Natural killer cell treated with Interleukin-12 subunit alpha and Interleukin-12 subunit beta and Interleukin-15 and Interleukin-18, amount 100 ng/mL, for 72 hours (primary cell): ENCODE measurements around the gene TEAD1. TPM values are rescaled to one million over a fixed set of nuclear protein-coding genes. Genes with fewer than 3 reads are reported as not detected.

Experiments used
- ATAC-seq, 2 donors: fragments of 150-1000 bp; cut with Tn5 transposase in 1 of 2; sonication (Bioruptor Pico), chemical (Tn5 transposase) in 1 of 2; 2 replicates each; pipeline ENCODE4 v1.10.0; 2021
- DNase-seq: peaks from one replicate; pipeline ENCODE4 v3.0.0; 2022; ENCODE audit warnings: low spot score
- H3K27ac Mint-ChIP-seq, 2 donors: 1 replicate in 1 of 2; 2 replicates in 1 of 2; pipeline ENCODE4 v1.8.0; 2022; ENCODE audit warnings: mixed read lengths in 2 of 2, mild to moderate bottlenecking in 1 of 2, moderate library complexity in 1 of 2
- H3K27me3 Mint-ChIP-seq, 2 donors: 1 replicate in 1 of 2; 2 replicates in 1 of 2; pipeline ENCODE4 v1.8.0; 2022; ENCODE audit warnings: mixed read lengths in 2 of 2
- H3K36me3 Mint-ChIP-seq: one replicate; pipeline ENCODE4 v1.8.0; 2022; ENCODE audit warnings: mixed read lengths
- H3K4me1 Mint-ChIP-seq, 2 donors: 1 replicate in 1 of 2; 2 replicates in 1 of 2; pipeline ENCODE4 v1.8.0; 2022; ENCODE audit warnings: low read depth in 2 of 2, mixed read lengths in 2 of 2, mild to moderate bottlenecking in 1 of 2
- H3K4me3 Mint-ChIP-seq: one replicate; pipeline ENCODE4 v1.8.0; 2022; ENCODE audit warnings: mixed read lengths
- H3K9me3 Mint-ChIP-seq: 2 replicates; pipeline ENCODE4 v1.8.0; 2022; ENCODE audit warnings: mixed read lengths
- total RNA-seq, 2 donors: library from RNA; stranded (reverse); gene quantifications; one replicate each; pipeline ENCODE4 v1.2.3, GENCODE V29; 2022

TEAD1 gene
- total RNA-seq, 2 donors from 2014 or later, result 0.06 TPM; not detected in 1

- Mint-ChIP-seq H3K27ac (no peak overlapping the region), H3K27me3 (peaks cover 28 to 34% of the 10 kb centered on the region in 2 donors), H3K9me3 (no peaks in the 10 kb centered on the region), H3K36me3 (no peaks in the 10 kb centered on the region), H3K4me1 (no peaks in the 10 kb centered on the region), H3K4me3 (no peak overlapping the region)
- DNase-seq (no peak), ATAC-seq (no peak)
Observed at GRCh38 chr11:12964650-12965049, 290.4 kb downstream of the TEAD1 start.

- Mint-ChIP-seq H3K36me3 (no peaks in the 10 kb centered on the region), H3K27ac (no peak overlapping the region), H3K9me3 (no peaks in the 10 kb centered on the region), H3K27me3 (peaks cover 26 to 30% of the 10 kb centered on the region in 2 donors), H3K4me3 (no peak overlapping the region), H3K4me1 (no peaks in the 10 kb centered on the region)
- no peak for ATAC-seq
- no peak for DNase-seq
Observed at GRCh38 chr11:12966002-12966401, 291.8 kb downstream of the TEAD1 start.

DNA sequence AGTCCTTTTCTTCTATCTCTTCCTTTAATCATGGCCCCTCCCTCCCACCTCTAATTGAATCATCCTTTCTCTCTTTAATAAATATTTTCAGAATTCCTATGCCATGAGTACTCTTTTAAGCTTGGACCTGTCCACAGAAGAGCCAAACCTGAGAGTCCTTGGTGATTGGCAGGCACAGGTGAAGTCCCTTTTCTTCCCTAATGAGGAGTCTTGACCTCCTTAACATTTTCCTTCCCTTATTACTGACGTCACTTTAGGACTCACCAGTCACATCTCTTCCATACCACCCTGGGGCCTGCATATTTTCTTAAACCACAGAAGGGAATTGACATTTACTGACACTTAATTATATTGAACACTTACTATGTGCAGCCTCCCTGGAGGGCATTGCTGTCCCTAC lies 293.9 kb downstream of the TEAD1 start:
- no peaks in the 10 kb centered on the region for H3K9me3 Mint-ChIP-seq
- peaks cover 22 to 29% of the 10 kb centered on the region in 2 donors for H3K27me3 Mint-ChIP-seq
- no peaks in the 10 kb centered on the region for H3K4me1 Mint-ChIP-seq
- H3K27ac Mint-ChIP-seq, result no peak overlapping the region
- no peak overlapping the region for H3K4me3 Mint-ChIP-seq
- ATAC-seq (no peak), DNase-seq (no peak)
- H3K36me3 Mint-ChIP-seq, result no peaks in the 10 kb centered on the region

GRCh38 chr11:12968826-12969225 lies 294.6 kb downstream of the TEAD1 start:
- Mint-ChIP-seq H3K4me3 (no peak overlapping the region), H3K27ac (no peak overlapping the region), H3K9me3 (no peaks in the 10 kb centered on the region), H3K27me3 (peaks cover 18 to 29% of the 10 kb centered on the region in 2 donors), H3K4me1 (no peaks in the 10 kb centered on the region), H3K36me3 (no peaks in the 10 kb centered on the region)
- DNase-seq, result no peak
- no peak for ATAC-seq

DNA sequence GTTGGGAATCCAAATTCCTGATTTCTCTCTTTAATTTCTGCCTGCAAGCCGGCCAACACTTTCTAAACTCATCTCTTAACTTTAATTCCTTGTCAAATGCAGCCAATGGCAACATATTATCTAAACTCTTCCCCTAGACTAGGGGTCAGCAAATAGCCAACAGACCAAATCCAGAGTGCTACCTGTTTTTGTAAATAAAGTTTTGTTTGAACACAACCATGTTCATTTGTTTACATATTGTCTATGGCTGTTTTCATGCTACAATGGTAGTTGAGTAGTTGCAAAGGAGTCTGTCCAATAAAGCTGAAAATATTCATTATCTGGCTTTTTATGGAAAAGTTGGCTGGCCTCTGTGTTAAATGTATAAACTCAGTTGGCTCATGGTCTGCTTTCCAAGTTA lies 297.7 kb downstream of the TEAD1 start:
- peaks cover 12 to 20% of the 10 kb centered on the region in 2 donors for H3K27me3 Mint-ChIP-seq

DNA sequence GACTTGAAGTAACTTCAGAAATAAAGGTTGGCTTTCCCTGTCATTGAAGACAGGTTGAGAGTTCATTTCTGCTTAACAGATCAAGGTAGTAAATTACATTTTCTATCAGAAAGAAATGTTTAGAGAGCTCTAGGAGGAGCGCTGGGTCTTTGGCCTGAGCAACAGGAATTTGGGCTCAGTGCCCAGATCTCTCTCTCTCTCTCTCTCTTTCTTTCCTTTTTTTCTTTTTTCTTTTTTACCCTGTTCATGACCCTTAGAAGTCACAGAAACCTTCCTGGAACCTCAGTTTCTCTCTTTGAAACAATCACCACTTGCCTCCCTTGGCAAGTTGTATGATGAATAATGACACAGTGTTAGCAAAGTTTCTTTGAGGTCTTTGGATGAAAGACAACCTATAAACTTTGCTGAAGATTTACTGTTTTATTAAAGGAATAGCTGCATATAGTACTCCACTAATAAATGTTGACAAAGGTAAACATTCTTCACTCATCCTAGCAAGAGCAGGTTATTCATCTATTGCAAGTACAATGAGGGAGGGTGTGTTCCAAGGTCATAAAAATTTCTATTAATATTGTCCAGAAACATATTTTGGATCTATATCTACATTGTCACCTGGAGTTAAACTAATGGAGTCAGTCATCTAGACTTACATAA lies 299.4 kb downstream of the TEAD1 start:
- no peak for DNase-seq
- Mint-ChIP-seq H3K4me3 (no peak overlapping the region), H3K9me3 (no peaks in the 10 kb centered on the region), H3K36me3 (no peaks in the 10 kb centered on the region), H3K27me3 (peaks cover 12 to 21% of the 10 kb centered on the region in 2 donors), H3K4me1 (no peaks in the 10 kb centered on the region), H3K27ac (no peak overlapping the region)
- ATAC-seq, result no peak

More for the DNA sequence above, 297.7 kb downstream of the TEAD1 start:
- H3K9me3 Mint-ChIP-seq, result no peaks in the 10 kb centered on the region
- no peak overlapping the region for H3K4me3 Mint-ChIP-seq
- H3K36me3 Mint-ChIP-seq, result no peaks in the 10 kb centered on the region
- DNase-seq (no peak), ATAC-seq (no peak)
- no peak overlapping the region for H3K27ac Mint-ChIP-seq
- no peaks in the 10 kb centered on the region for H3K4me1 Mint-ChIP-seq

DNA sequence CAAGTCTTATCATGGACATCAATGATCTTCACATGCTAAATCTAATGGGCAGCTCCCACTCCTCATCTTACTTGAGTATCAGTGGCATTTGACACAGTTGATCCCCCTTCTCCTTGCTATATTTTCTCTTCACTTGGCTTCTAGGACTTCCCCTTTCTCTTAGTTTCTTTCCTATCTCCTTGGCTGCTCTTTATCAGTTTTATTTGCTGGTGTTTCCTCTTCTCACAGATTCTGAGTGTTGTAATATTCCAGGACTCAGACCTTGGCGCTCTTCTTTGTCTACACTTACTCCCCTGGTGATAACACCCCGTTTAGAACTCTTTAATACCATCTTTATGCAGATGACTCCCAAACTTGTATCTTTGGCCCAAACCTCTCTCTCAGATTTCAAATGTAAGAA lies 301.0 kb downstream of the TEAD1 start:
- no peaks in the 10 kb centered on the region for H3K9me3 Mint-ChIP-seq
- H3K36me3 Mint-ChIP-seq, result no peaks in the 10 kb centered on the region
- H3K27ac Mint-ChIP-seq, result no peak overlapping the region
- DNase-seq (no peak), ATAC-seq (no peak)
- peaks cover 15 to 26% of the 10 kb centered on the region in 2 donors for H3K27me3 Mint-ChIP-seq
- no peak overlapping the region for H3K4me3 Mint-ChIP-seq
- H3K4me1 Mint-ChIP-seq, result no peaks in the 10 kb centered on the region

- no peaks in the 10 kb centered on the region for H3K4me1 Mint-ChIP-seq
- H3K27ac Mint-ChIP-seq, result no peak overlapping the region
- H3K4me3 Mint-ChIP-seq, result no peak overlapping the region
- DNase-seq, result no peak
- no peaks in the 10 kb centered on the region for H3K9me3 Mint-ChIP-seq
- ATAC-seq, result no peak
- no peaks in the 10 kb centered on the region for H3K36me3 Mint-ChIP-seq
- peaks cover 15 to 37% of the 10 kb centered on the region in 2 donors for H3K27me3 Mint-ChIP-seq
Observed at GRCh38 chr11:12979928-12980689, 305.9 kb downstream of the TEAD1 start.

- H3K9me3 Mint-ChIP-seq, result no peaks in the 10 kb centered on the region
- H3K27ac Mint-ChIP-seq, result no peak overlapping the region
- ATAC-seq, result no peak
- DNase-seq, result no peak
- H3K36me3 Mint-ChIP-seq, result no peaks in the 10 kb centered on the region
- peaks cover 27 to 55% of the 10 kb centered on the region in 2 donors for H3K27me3 Mint-ChIP-seq
- H3K4me3 Mint-ChIP-seq, result no peak overlapping the region
- H3K4me1 Mint-ChIP-seq, result no peaks in the 10 kb centered on the region
Observed at GRCh38 chr11:12981676-12982522, 307.7 kb downstream of the TEAD1 start.

- H3K27ac Mint-ChIP-seq, result no peak overlapping the region
- no peak overlapping the region for H3K4me3 Mint-ChIP-seq
- H3K9me3 Mint-ChIP-seq, result no peaks in the 10 kb centered on the region
- DNase-seq (no peak), ATAC-seq (no peak)
- no peaks in the 10 kb centered on the region for H3K4me1 Mint-ChIP-seq
- H3K36me3 Mint-ChIP-seq, result no peaks in the 10 kb centered on the region
- H3K27me3 Mint-ChIP-seq, result peaks cover 25 to 52% of the 10 kb centered on the region in 2 donors
Observed at GRCh38 chr11:12983336-12983735, 309.1 kb downstream of the TEAD1 start.

DNA sequence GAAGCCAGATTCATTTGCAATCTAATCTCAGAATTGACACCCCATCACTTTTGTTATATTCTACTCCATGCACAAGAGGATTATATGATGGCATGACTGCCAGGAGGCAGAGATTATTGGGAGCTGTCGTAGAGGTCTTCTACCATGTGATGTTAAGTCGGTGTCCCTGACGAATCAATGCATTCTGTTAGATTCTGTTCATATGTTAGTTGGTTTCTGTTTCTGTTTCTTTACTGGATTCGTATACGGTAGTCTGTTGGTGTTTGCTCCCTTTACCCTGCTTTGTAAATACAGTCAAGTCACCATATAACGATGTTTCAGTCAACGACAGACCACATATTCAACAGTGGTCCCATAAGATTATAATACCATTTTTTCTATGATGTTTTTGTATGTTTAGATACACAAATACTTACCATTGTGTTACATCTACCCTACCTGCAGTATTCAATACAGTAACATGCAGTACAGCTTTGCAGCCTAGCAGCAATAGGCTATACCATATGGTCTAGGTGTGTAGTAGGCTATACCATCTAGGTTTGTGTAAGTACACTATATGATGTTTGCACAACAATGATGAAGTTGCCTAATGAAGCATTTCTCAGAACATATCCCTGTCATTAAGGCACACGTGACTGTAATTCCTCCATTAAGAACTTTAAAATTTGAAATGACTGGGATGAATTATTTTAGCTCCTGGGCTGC lies 312.1 kb downstream of the TEAD1 start:
- H3K4me3 Mint-ChIP-seq, result no peak overlapping the region
- H3K9me3 Mint-ChIP-seq, result no peaks in the 10 kb centered on the region
- no peak overlapping the region for H3K27ac Mint-ChIP-seq
- H3K27me3 Mint-ChIP-seq, result peaks cover 20 to 40% of the 10 kb centered on the region in 2 donors
- DNase-seq (no peak), ATAC-seq (no peak)
- H3K4me1 Mint-ChIP-seq, result no peaks in the 10 kb centered on the region
- no peaks in the 10 kb centered on the region for H3K36me3 Mint-ChIP-seq

DNA sequence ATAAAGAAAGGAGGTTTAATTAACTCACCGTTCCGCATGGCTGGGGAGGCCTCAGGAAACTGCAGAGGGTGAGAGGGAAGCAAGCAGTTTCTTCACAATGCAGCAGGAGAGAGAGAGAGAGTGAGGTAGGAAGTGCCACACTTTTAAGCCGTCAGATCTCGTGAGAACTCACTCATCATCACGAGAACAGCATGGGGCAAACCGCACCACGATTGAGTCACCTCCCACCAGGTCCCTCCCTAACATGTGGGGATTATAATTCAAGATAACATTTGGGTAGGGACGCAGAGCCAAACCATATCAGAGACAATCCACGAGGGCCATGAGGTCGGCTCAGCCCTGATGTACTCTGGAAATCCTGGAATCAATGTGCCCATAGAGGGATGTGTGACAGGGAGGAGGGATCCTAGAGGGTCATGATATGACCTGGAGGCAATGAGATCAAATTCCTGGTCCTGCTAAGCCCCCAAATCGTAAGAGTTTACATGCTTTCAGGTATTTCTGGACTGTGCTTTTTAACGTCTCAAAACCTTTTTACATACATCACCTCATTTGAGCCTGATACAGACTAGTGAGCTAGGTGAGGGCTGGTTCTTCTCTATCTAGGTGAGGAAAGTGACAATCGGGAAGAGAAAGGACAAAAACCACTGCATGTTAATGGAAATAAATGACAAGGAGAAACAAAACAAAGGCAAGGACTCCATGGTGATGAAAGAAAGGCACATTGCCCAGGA lies 315.4 kb downstream of the TEAD1 start:
- no peak overlapping the region for H3K27ac Mint-ChIP-seq
- H3K36me3 Mint-ChIP-seq, result no peaks in the 10 kb centered on the region
- no peaks in the 10 kb centered on the region for H3K9me3 Mint-ChIP-seq
- peaks cover 23 to 41% of the 10 kb centered on the region in 2 donors for H3K27me3 Mint-ChIP-seq
- no peak overlapping the region for H3K4me3 Mint-ChIP-seq
- ATAC-seq, result no peak
- no peaks in the 10 kb centered on the region for H3K4me1 Mint-ChIP-seq
- DNase-seq, result no peak

DNA sequence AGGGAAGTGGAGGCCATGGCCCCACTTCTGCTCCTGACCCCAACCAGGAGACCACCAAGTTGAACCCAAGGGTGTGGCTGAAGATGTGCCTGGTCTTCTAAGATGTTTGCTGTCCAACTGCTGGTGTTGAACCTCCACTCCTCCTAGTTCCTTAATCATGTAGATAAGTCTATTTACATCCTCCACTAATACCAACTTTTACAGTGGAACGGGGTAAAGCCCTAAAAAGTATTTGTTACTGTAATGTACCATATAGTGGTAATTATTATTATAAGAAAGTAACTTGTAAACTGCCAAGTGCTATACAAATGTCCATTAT lies 315.9 kb downstream of the TEAD1 start:
- H3K4me1 Mint-ChIP-seq, result no peaks in the 10 kb centered on the region
- H3K27me3 Mint-ChIP-seq, result peaks cover 23 to 37% of the 10 kb centered on the region in 2 donors
- H3K9me3 Mint-ChIP-seq, result no peaks in the 10 kb centered on the region
- no peak overlapping the region for H3K27ac Mint-ChIP-seq
- DNase-seq, result no peak
- H3K36me3 Mint-ChIP-seq, result no peaks in the 10 kb centered on the region
- H3K4me3 Mint-ChIP-seq, result no peak overlapping the region
- ATAC-seq, result no peak
